ENCODE measurements around the gene SNX9.
A peak's percentile ranks its signal among the peaks of the same experiment; 100 is the strongest.

SNX9 gene

GRCh38 chr6:157845493-157846259 is 22.6 kb downstream of the SNX9 start:
- H3K27ac ChIP-seq: no peak overlapping the region
- TF ChIP-seq CTCF (conservative IDR thresholded peaks at IDR 0.05): no peak

DNA sequence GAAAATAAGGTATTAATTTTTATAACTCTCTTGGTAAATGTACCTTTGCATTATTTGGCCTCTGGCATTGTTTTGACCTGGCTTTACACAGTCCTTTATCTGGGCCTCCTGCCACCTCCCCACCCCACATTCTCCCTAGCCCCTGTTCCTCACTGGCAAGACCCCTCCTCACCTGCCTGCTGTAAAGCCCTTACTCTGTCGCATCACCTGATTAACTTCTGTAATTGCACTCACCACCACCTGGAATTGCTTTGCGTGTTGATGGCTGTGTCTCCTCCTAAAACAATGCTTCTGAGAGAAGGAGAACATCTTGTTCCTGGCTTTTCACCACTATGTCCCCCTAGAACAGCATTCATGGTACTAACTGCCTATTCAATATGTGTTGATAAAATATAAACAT is 24.8 kb downstream of the SNX9 start:
- no peak overlapping the region for H3K27ac ChIP-seq
- no peak for TF ChIP-seq CTCF (conservative IDR thresholded peaks at IDR 0.05)

DNA sequence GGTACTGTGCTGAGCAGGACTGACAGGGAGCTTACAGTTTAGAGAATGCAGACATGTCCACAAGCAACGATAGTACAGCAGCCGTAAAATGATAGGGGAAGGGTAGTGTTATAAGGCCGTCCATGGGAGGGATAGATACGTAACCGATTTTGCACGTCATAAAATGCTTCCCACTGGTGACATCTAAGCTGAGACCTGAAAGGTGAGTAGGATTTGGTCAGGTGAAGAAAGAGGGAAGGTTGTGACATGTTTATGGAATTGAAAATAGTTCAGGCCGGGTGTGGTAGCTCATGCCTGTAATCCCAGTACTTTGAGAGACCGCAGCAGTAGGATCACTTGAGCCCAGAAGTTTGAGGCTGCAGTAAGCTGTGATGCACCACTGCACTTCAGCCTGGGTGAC is 25.6 kb downstream of the SNX9 start:
- no peak overlapping the region for H3K27ac ChIP-seq
- TF ChIP-seq CTCF (conservative IDR thresholded peaks at IDR 0.05): no peak

GRCh38 chr6:157849288-157850017 is 26.4 kb downstream of the SNX9 start:
- no peak overlapping the region for H3K27ac ChIP-seq
- no peak for TF ChIP-seq CTCF (conservative IDR thresholded peaks at IDR 0.05)

DNA sequence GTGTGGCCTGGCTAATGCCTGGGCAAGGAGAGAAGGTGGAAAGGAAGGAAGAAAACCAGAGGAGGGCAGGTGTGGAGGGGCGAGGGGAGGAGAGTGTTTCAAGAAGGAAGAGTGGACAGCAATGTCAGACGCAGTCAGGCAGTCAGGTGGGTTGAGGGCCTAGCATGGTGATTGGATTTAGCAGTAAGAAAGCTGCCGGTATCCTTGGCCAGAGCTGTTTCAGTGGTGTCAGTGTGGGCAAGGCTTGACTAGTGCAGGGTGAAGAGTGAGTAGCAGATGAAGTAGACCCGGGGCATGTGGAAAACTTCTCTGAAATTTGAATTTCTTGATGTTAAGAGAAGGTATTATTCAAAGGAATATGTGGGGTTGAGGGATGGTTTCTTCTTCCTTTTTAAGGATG is 27.0 kb downstream of the SNX9 start:
- no peak overlapping the region for H3K27ac ChIP-seq
- no peak for TF ChIP-seq CTCF (conservative IDR thresholded peaks at IDR 0.05)

DNA sequence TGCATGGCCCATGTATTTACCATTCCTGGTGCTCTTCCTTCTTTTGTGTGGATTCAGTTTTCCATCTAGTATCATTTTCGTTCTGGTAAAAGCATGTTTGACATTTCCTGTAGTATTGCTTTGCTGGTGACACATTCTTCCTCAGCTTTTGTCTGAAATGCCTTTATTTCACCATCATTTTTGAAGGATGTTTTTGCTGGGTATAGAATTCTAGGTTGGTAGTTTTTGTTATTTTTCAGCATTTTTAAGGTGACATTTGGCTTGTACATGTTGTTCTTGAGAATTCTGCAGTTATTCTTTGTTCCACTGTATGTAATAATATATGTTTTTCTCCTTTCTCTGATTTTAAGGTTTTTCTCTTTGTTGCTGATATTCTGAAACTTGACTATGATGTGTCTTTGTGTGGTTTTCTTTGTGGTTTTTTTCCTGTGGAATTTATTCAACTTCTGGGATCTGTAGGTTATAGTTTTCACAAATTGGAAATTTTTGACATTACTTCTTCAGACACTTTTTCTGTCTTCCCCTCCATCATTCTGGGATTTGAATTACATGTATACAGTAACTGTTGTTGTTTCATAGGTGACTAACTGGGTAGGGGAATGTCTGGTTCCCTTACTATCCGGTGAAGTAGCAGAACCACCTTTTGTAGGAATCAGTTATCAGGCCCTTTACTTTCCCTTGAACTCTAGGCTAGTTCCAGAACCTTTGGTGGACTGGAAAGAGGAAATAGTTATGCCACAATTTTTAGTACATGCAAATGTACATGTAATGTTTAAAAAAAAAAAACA is 30.2 kb downstream of the SNX9 start:
- H3K27ac ChIP-seq: peak overlapping the region; percentile 40
- no peak for TF ChIP-seq CTCF (conservative IDR thresholded peaks at IDR 0.05)

GRCh38 chr6:157853902-157854502 is 31.0 kb downstream of the SNX9 start:
- no peak for TF ChIP-seq CTCF (conservative IDR thresholded peaks at IDR 0.05)

More at GRCh38 chr6:157853902-157854502, 31.0 kb downstream of the SNX9 start:
- H3K27ac ChIP-seq: peak overlapping the region; percentile 40

All from VCaP (cell line).